Activated CD4-positive, alpha-beta memory T cell treated with anti-CD3 and anti-CD28 coated beads for 36 hours (primary cell): ENCODE results near the gene LRRTM2. TPM values are rescaled to one million over a fixed set of nuclear protein-coding genes. Genes with fewer than 3 reads are reported as not detected.
A peak's percentile ranks its signal among the peaks of the same experiment; 100 is the strongest.

Experiments
- CTCF ChIA-PET: fragments of 350-600 bp; sonication (Branson Sonifier 250); formaldehyde crosslinking; loops from one replicate; lab custom pipeline; 2021; ENCODE audit warnings: antibody characterized with exemption, inconsistent platforms; lab: Charles Lee
- POLR2A ChIA-PET: fragments of 350-600 bp; sonication (Branson Sonifier 250); formaldehyde crosslinking; loops from one replicate; lab custom pipeline; 2021; ENCODE audit warnings: antibody characterized with exemption; lab: Charles Lee
- DNase-seq: peaks from one replicate; pipeline ENCODE4 v3.0.0-alpha.2; 2020
- H3K27ac Mint-ChIP-seq: one replicate; pipeline ENCODE4 v1.8.0; 2021; ENCODE audit warnings: mixed read lengths
- H3K27me3 Mint-ChIP-seq: one replicate; pipeline ENCODE4 v1.8.0; 2021; ENCODE audit warnings: mixed read lengths
- H3K36me3 Mint-ChIP-seq: one replicate; pipeline ENCODE4 v1.8.0; 2021; ENCODE audit warnings: mixed read lengths
- H3K4me1 Mint-ChIP-seq: one replicate; pipeline ENCODE4 v1.8.0; 2021; ENCODE audit warnings: low read depth, mixed read lengths
- H3K4me3 Mint-ChIP-seq: one replicate; pipeline ENCODE4 v1.8.0; 2021; ENCODE audit warnings: mild to moderate bottlenecking, mixed read lengths
- H3K9me3 Mint-ChIP-seq: one replicate; pipeline ENCODE4 v1.8.0; 2021; ENCODE audit warnings: mixed read lengths
- intact Hi-C: fragments of 100-400 bp; cut with micrococcal nuclease; formaldehyde crosslinking; loops from one replicate; pipeline ENCODE4 v1.15.1; 2023
- total RNA-seq, 2 experiments: library from RNA; stranded (reverse); gene quantifications; one replicate each; pipeline ENCODE4 v1.2.3, GENCODE V29; 2021

Gene LRRTM2
- total RNA-seq, 2 experiments from 2014 or later = 0.07 TPM; not detected in 1

GRCh38 chr5:138876811-138877210, 1.7 kb upstream of the LRRTM2 start:
- DNase-seq = no peak
- Mint-ChIP-seq H3K36me3 (no peaks in the 10 kb centered on the region), H3K27me3 (peaks cover 3% of the 10 kb centered on the region), H3K27ac (no peak overlapping the region), H3K9me3 (no peaks in the 10 kb centered on the region), H3K4me1 (no peaks in the 10 kb centered on the region), H3K4me3 (no peak overlapping the region)
- ChIA-PET CTCF (no interaction called here), POLR2A (no interaction called here)
- intact Hi-C loops = no loop called here

GRCh38 chr5:138875946-138876345, 811 bp upstream of the LRRTM2 start:
- no peak for DNase-seq
- Mint-ChIP-seq H3K27me3 (peaks cover 9% of the 10 kb centered on the region), H3K27ac (no peak overlapping the region), H3K4me1 (peaks cover 4% of the 10 kb centered on the region), H3K9me3 (no peaks in the 10 kb centered on the region), H3K36me3 (no peaks in the 10 kb centered on the region), H3K4me3 (no peak overlapping the region)
- intact Hi-C loops = no loop called here
- ChIA-PET POLR2A (no interaction called here), CTCF (no interaction called here)

DNA sequence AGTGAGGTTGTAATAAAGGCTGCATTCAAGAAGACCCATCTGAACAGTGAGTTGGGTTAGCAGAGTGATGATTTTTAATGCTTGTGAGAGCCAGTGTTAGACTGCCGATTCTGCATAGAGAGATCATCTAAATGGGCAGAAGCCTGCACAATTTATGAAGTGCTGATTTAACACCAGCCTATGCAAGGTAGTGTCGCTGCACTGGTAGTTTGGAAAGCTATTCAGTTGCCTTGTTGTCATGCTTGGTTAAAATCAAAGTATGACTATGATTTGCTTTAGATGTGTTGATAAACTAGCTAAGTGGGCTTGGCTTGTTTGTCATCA, 379 bp upstream of the LRRTM2 start:
- Mint-ChIP-seq H3K27me3 (peaks cover 12% of the 10 kb centered on the region), H3K9me3 (no peaks in the 10 kb centered on the region), H3K4me3 (no peak overlapping the region), H3K4me1 (peaks cover 9% of the 10 kb centered on the region), H3K36me3 (no peaks in the 10 kb centered on the region), H3K27ac (no peak overlapping the region)
- DNase-seq = no peak
- ChIA-PET CTCF (no interaction called here), POLR2A (no interaction called here)
- intact Hi-C loops = no loop called here

DNA sequence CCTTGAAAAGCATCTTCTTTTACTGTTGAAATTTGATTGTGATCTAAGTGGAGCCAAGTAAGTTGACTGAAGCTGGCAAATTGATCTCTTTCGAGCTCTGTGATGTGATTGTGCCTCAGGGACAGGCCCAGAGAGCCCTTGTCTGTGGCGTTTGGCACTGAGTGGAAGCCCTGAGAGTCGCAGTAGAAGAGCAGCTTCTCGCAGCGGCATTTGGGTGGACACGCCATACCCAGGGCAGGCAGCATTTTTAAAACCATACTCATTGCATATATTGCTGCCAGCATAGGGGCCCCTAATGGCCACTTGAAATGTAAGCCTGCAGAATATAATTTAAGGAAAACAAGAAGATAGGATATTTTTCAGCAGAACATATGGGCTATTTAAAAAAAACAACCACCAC, 894 bp downstream of the LRRTM2 start:
- Mint-ChIP-seq H3K9me3 (no peaks in the 10 kb centered on the region), H3K27ac (no peak overlapping the region), H3K4me3 (no peak overlapping the region), H3K36me3 (no peaks in the 10 kb centered on the region), H3K4me1 (peaks cover 20% of the 10 kb centered on the region), H3K27me3 (peaks cover 14% of the 10 kb centered on the region)
- no peak for DNase-seq
- intact Hi-C loops = no loop called here
- POLR2A ChIA-PET = no interaction called here
- CTCF ChIA-PET = interaction anchor here (1.1 kb wide), 1 partner anchor 85 kb away, joined by 4 read pairs; no protein-coding TSS in a partner anchor

DNA sequence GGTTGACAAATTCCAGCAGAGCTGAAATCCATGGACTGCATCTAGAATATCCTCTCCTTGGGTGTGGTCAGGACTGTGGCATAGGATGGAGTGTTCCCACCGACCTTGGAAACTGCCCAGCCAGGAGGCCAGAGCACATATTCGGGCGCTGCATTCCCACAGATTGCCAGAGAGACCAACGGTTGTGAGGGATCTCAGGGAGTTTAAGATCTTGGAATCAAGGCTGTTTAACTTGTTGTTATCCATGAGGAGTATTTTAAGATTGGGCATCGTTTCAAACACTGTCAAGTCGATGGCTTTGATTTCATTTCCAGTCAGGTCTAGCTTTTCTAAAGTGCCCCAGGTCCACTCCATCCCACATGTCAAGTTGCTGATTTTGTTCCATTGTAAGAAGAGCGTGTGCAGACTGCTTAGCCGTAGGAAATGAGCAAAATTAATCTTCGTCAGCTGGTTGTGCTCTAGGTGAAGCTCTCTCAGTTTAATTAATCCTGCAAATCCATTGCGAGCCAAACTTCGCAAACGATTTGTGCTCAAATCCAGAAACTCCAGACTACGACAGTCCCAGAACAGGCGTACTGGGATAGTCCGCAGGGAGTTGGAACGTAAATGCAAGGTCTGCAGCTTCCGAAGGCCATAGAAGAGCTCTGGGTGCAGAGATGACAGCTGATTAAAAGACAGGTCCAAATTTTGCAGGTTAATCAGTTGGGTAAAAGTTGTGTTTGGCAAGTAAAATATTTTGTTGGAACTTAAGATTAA, 1.5 kb downstream of the LRRTM2 start:
- H3K36me3 Mint-ChIP-seq = no peaks in the 10 kb centered on the region
- H3K4me1 Mint-ChIP-seq = peaks cover 20% of the 10 kb centered on the region
- POLR2A ChIA-PET = no interaction called here
- no peak overlapping the region for H3K4me3 Mint-ChIP-seq
- H3K27me3 Mint-ChIP-seq = peaks cover 14% of the 10 kb centered on the region
- intact Hi-C loops = no loop called here
- no peak for DNase-seq
- no peaks in the 10 kb centered on the region for H3K9me3 Mint-ChIP-seq
- no peak overlapping the region for H3K27ac Mint-ChIP-seq
- CTCF ChIA-PET = interaction anchor here (1.1 kb wide), 1 partner anchor 84 kb away, joined by 4 read pairs; no protein-coding TSS in a partner anchor

DNA sequence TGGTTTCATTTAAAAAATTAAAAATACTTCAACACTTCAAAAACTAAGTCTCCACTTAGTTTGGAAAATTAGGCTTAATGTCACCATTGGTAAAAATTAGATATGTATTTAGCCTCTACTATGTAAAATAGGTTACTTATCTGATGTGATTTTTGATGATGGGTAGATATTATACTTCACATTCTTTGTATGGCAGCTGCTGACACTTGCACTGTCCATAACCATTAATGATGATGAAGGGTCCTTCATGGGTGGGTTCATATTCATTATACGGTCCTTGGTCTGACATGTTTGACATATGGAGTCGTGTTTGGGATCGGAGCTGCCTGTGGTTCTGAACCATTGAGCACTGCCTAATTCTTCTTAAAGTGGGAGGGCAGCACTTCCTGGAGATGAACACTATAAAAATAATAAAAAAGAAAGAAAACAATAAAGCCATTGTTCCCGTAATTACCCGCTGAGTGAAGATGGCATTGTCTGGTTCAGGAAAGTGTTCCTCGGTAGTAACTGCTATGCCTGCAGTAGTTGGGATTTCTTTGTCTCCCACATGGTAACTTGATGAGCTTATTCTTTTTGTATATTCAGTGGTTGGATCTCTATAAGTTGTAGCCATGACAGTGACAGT, 2.2 kb downstream of the LRRTM2 start:
- Mint-ChIP-seq H3K4me3 (no peak overlapping the region), H3K27ac (no peak overlapping the region), H3K9me3 (no peaks in the 10 kb centered on the region), H3K4me1 (peaks cover 20% of the 10 kb centered on the region), H3K36me3 (no peaks in the 10 kb centered on the region), H3K27me3 (peaks cover 14% of the 10 kb centered on the region)
- no peak for DNase-seq
- POLR2A ChIA-PET = no interaction called here
- CTCF ChIA-PET = no interaction called here
- intact Hi-C loops = no loop called here

- H3K4me1 Mint-ChIP-seq = peaks cover 20% of the 10 kb centered on the region
- POLR2A ChIA-PET = interaction anchor here (0.7 kb wide), 1 partner anchor 515 kb away, joined by 3 read pairs; no protein-coding TSS in a partner anchor
- intact Hi-C loops = loop anchor here (1.0 kb wide), 2 partner anchors 27 to 275 kb away; no protein-coding TSS in a partner anchor
- no peak overlapping the region for H3K27ac Mint-ChIP-seq
- no peaks in the 10 kb centered on the region for H3K36me3 Mint-ChIP-seq
- peaks cover 17% of the 10 kb centered on the region for H3K27me3 Mint-ChIP-seq
- no peaks in the 10 kb centered on the region for H3K9me3 Mint-ChIP-seq
- no peak for DNase-seq
- H3K4me3 Mint-ChIP-seq = no peak overlapping the region
- CTCF ChIA-PET = interaction anchor here (0.6 kb wide), 1 partner anchor 440 kb away, joined by 3 read pairs; no protein-coding TSS in a partner anchor
Measured at GRCh38 chr5:138870611-138871010, 4.5 kb downstream of the LRRTM2 start.

DNA sequence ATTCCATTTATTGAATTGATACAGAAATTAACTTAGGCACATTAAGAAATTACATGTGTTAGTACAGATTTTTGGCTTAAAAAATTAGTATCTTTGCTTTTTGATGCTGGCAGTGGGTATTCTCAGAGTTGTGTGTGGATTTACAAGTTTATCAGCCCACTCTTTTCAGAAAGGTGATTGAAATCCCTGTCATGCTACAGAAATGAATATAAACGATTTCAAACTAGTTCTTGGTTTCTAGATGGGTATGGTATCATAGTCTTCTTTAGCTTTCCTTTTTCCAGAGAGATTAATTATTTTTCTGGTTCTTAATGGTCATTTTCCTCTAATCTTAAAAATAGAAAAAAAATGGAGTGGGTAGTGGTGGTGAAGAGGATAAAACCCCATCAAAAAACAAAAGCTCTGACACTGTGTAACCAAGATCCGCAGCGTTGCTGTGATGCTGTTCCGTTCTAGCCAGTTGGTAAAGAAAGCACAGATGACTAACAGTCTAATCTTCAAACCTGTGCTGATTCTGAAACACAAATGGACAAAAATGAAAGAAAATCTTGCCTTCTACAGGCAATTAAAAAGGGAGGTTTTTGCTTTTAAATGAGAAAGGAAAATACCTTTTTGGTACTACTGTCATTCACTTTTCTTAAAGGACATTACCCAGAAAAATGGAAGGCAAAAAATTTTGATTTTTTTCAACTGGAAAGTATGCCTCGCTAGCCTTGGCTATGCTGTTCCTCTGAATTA, 5.2 kb downstream of the LRRTM2 start:
- peak; percentile 32 for DNase-seq
- no peaks in the 10 kb centered on the region for H3K9me3 Mint-ChIP-seq
- POLR2A ChIA-PET = interaction anchor here (0.7 kb wide), 1 partner anchor 516 kb away, joined by 3 read pairs; no protein-coding TSS in a partner anchor
- peaks cover 20% of the 10 kb centered on the region for H3K4me1 Mint-ChIP-seq
- intact Hi-C loops = loop anchor here (1.0 kb wide), 2 partner anchors 27 to 275 kb away; no protein-coding TSS in a partner anchor
- CTCF ChIA-PET = interaction anchor here (1.5 kb wide), 1 partner anchor 290 kb away, joined by 3 read pairs; no protein-coding TSS in a partner anchor
- H3K27me3 Mint-ChIP-seq = peaks cover 17% of the 10 kb centered on the region
- H3K36me3 Mint-ChIP-seq = no peaks in the 10 kb centered on the region
- peak overlapping the region; percentile 79 for H3K27ac Mint-ChIP-seq
- H3K4me3 Mint-ChIP-seq = peak overlapping the region; percentile 24

DNA sequence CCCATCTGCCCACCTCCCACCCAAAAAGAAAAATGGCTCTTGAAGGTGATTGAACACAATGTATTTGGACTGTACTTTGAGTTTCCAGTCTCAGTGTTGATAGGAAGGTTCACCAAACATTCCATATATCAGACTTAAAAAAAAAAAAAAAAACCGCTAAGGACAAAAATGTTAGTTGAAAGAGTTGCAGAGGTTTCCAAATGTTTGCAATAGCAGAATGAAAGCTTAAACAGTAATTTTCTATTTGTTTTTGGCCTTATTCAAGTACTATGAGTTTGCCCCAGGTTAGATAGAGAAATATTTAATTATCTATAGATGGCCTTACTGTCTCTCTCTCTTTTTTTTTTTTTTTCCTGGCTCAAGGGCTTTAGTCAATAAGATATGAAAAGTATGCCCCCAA, 6.1 kb downstream of the LRRTM2 start:
- CTCF ChIA-PET = interaction anchor here (1.5 kb wide), 1 partner anchor 290 kb away, joined by 3 read pairs; no protein-coding TSS in a partner anchor

GRCh38 chr5:138867011-138867410, 8.1 kb downstream of the LRRTM2 start:
- H3K27ac Mint-ChIP-seq = no peak overlapping the region
- CTCF ChIA-PET = interaction anchor here (1.2 kb wide), 1 partner anchor 42 kb away, joined by 4 read pairs; no protein-coding TSS in a partner anchor
- H3K36me3 Mint-ChIP-seq = peaks cover 8% of the 10 kb centered on the region

More for the DNA sequence above, 6.1 kb downstream of the LRRTM2 start:
- POLR2A ChIA-PET = no interaction called here
- Mint-ChIP-seq H3K27ac (no peak overlapping the region), H3K4me3 (no peak overlapping the region), H3K4me1 (peaks cover 20% of the 10 kb centered on the region), H3K36me3 (no peaks in the 10 kb centered on the region), H3K27me3 (peaks cover 17% of the 10 kb centered on the region), H3K9me3 (peaks cover 3% of the 10 kb centered on the region)
- no peak for DNase-seq
- intact Hi-C loops = no loop called here

DNA sequence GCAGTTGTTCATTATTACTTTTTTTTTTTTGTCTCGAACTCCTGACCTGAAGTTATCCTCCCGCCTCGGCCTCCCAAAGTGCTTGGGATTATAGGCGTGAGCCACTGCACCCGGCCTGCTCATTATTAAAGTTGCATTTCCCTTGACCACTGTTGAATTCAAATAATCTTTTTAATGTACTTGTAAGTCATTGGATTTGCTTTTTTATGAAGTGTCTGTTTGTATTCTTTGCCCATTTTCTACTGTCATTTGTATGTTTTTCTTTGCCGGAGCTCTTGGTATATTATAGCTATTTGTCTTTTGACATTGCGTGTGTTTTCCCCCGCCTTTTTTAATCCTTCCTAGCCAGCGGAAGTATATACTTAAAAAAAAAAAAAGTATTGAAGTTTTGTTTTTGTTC, 22.0 kb downstream of the LRRTM2 start:
- H3K4me1 Mint-ChIP-seq = peaks cover 11% of the 10 kb centered on the region
- ChIA-PET CTCF (interaction anchor here (0.6 kb wide), 1 partner anchor 308 kb away, joined by 3 read pairs; no protein-coding TSS in a partner anchor), POLR2A (no interaction called here)
- H3K27me3 Mint-ChIP-seq = no peaks in the 10 kb centered on the region
- H3K27ac Mint-ChIP-seq = no peak overlapping the region
- intact Hi-C loops = no loop called here
- no peaks in the 10 kb centered on the region for H3K9me3 Mint-ChIP-seq
- DNase-seq = no peak
- no peak overlapping the region for H3K4me3 Mint-ChIP-seq
- H3K36me3 Mint-ChIP-seq = no peaks in the 10 kb centered on the region

More at GRCh38 chr5:138867011-138867410, 8.1 kb downstream of the LRRTM2 start:
- peaks cover 13% of the 10 kb centered on the region for H3K27me3 Mint-ChIP-seq
- POLR2A ChIA-PET = no interaction called here
- DNase-seq = no peak
- H3K4me3 Mint-ChIP-seq = no peak overlapping the region
- intact Hi-C loops = no loop called here
- H3K9me3 Mint-ChIP-seq = peaks cover 15% of the 10 kb centered on the region
- peaks cover 20% of the 10 kb centered on the region for H3K4me1 Mint-ChIP-seq
